ENCODE results near the gene PRUNE2.

PRUNE2 gene

DNA sequence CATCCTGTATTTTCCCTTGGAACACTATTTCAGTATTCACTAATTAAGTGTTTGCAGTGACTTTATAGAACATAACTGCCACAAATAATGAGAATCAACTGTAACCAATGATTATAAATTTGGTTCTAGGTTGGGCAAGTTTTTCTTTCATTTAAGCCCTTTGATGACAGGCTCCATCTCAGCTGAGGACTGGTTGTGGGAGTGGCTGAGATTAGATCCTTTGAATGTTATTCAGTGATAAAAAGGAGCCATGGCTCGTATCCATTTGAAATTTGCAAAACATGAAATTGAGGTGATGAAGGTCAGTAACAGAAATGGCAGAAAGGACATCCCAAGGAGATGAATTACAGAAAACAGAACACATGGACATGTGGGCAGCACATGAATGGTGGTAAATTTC, 279.8 kb downstream of the PRUNE2 start:
- Histone ChIP-seq H3K27ac (ENCODE audit: low read depth, low read length) (peak overlapping the region; percentile 92), H3K4me2 (ENCODE audit: low read length) (peak overlapping the region; percentile 97), H3K4me3 (ENCODE audit: low read length) (peak overlapping the region; percentile 75), H4K20me1 (ENCODE audit: control insufficient read depth, insufficient read depth, low read depth, low read length) (no peaks in the 10 kb centered on the region), H3F3A (ENCODE audit: control insufficient read depth, insufficient read depth) (peaks cover 24% of the 10 kb centered on the region), H3K4me1 (ENCODE audit: control insufficient read depth, low read length) (peaks cover 78% of the 10 kb centered on the region), H3K27me3 (ENCODE audit: control insufficient read depth, low read length) (no peaks in the 10 kb centered on the region), H3K9me3 (ENCODE audit: control insufficient read depth, insufficient read depth, low read length) (no peaks in the 10 kb centered on the region), H3K36me3 (ENCODE audit: control insufficient read depth, low read length) (no peaks in the 10 kb centered on the region), H3K9me2 (replicated peaks; ENCODE audit: control insufficient read depth, low read length) (no peaks in the 10 kb centered on the region), H3K79me2 (ENCODE audit: control insufficient read depth, low read length) (no peaks in the 10 kb centered on the region)
- no peak for TF ChIP-seq EZH2phosphoT487 (IDR thresholded peaks at IDR 0.05; ENCODE audit: borderline replicate concordance, low read length)
- TF ChIP-seq, protein P1, sequence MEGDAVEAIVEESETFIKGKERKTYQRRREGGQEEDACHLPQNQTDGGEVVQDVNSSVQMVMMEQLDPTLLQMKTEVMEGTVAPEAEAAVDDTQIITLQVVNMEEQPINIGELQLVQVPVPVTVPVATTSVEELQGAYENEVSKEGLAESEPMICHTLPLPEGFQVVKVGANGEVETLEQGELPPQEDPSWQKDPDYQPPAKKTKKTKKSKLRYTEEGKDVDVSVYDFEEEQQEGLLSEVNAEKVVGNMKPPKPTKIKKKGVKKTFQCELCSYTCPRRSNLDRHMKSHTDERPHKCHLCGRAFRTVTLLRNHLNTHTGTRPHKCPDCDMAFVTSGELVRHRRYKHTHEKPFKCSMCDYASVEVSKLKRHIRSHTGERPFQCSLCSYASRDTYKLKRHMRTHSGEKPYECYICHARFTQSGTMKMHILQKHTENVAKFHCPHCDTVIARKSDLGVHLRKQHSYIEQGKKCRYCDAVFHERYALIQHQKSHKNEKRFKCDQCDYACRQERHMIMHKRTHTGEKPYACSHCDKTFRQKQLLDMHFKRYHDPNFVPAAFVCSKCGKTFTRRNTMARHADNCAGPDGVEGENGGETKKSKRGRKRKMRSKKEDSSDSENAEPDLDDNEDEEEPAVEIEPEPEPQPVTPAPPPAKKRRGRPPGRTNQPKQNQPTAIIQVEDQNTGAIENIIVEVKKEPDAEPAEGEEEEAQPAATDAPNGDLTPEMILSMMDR (IDR thresholded peaks at IDR 0.05; ENCODE audit: low read depth, low read length, poor library complexity, severe bottlenecking): no peak

DNA sequence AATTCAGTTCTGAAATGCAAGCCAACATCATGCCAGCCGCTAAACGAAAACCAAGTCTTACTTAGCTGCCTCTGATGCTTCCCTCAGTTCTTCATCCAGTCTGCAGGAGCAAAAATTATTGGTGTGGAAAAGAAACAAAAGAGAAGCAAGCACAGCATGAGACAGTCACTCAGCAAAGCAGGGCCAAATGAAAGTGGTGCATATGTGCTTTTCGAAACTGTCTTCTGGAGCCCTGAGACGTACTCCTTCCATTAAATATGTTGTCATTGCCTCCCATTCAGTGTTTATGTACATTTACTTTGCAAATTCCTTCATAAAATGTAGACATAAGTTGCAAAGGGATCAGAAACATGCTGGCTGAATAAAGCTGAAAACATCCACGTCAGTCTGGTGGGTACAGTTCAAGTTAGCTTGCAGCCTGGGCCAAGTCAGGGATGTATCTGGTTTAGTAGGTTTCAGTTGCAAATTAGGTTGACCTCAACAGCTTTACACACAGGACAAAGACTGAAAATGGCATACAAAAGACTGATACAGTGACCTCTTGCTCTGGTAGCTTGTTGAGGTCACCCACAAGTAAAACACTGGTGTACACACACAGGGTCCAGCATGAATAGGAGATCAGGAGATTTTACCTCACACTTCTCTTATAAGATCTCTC, 281.4 kb downstream of the PRUNE2 start:
- Histone ChIP-seq H3K27me3 (ENCODE audit: control insufficient read depth, low read length) (no peaks in the 10 kb centered on the region), H3K4me1 (ENCODE audit: control insufficient read depth, low read length) (peaks cover 79% of the 10 kb centered on the region), H3K79me2 (ENCODE audit: control insufficient read depth, low read length) (no peaks in the 10 kb centered on the region), H3K9me2 (replicated peaks; ENCODE audit: control insufficient read depth, low read length) (no peaks in the 10 kb centered on the region), H4K20me1 (ENCODE audit: control insufficient read depth, insufficient read depth, low read depth, low read length) (no peaks in the 10 kb centered on the region), H3K4me3 (ENCODE audit: low read length) (peak overlapping the region; percentile 8), H3K36me3 (ENCODE audit: control insufficient read depth, low read length) (no peaks in the 10 kb centered on the region), H3K4me2 (ENCODE audit: low read length) (peak overlapping the region; percentile 40), H3K27ac (ENCODE audit: low read depth, low read length) (peak overlapping the region; percentile 92), H3K9me3 (ENCODE audit: control insufficient read depth, insufficient read depth, low read length) (no peaks in the 10 kb centered on the region), H3F3A (ENCODE audit: control insufficient read depth, insufficient read depth) (peaks cover 24% of the 10 kb centered on the region)
- TF ChIP-seq, protein P1 (IDR thresholded peaks at IDR 0.05; ENCODE audit: low read depth, low read length, poor library complexity, severe bottlenecking): no peak
- no peak for TF ChIP-seq EZH2phosphoT487 (IDR thresholded peaks at IDR 0.05; ENCODE audit: borderline replicate concordance, low read length)

DNA sequence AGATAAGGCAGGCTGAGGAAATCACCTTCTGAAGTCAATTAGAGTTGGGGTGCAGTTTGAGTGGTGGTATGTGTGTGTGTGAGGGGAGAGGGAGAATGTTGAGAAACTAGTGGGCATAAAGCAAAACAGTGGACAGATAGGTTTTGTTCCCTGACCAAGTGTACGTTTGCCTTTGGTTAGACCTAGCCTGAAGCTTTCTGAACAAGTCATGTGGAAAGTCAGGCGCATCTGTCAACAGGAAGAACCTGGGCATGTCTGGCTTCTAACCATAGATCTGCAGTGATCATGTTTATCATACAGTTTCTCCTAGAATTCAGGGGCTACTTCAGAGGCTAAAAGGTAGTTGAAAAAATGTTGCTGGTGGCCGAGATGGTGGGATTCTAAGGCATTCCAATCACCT, 284.9 kb downstream of the PRUNE2 start:
- TF ChIP-seq, protein P1 (IDR thresholded peaks at IDR 0.05; ENCODE audit: low read depth, low read length, poor library complexity, severe bottlenecking): no peak
- peaks cover 50% of the 10 kb centered on the region for H3K4me1 ChIP-seq (ENCODE audit: control insufficient read depth, low read length)

More for the DNA sequence above, 284.9 kb downstream of the PRUNE2 start:
- no peaks in the 10 kb centered on the region for H4K20me1 ChIP-seq (ENCODE audit: control insufficient read depth, insufficient read depth, low read depth, low read length)
- H3F3A ChIP-seq (ENCODE audit: control insufficient read depth, insufficient read depth): peaks cover 3% of the 10 kb centered on the region; the same call in 1 of the 2 replicates
- no peak overlapping the region for H3K27ac ChIP-seq (ENCODE audit: low read depth, low read length)
- H3K4me3 ChIP-seq (ENCODE audit: low read length): no peak overlapping the region
- no peaks in the 10 kb centered on the region for H3K9me3 ChIP-seq (ENCODE audit: control insufficient read depth, insufficient read depth, low read length)
- no peaks in the 10 kb centered on the region for H3K9me2 ChIP-seq (replicated peaks; ENCODE audit: control insufficient read depth, low read length)
- H3K36me3 ChIP-seq (ENCODE audit: control insufficient read depth, low read length): no peaks in the 10 kb centered on the region
- H3K27me3 ChIP-seq (ENCODE audit: control insufficient read depth, low read length): no peaks in the 10 kb centered on the region
- H3K79me2 ChIP-seq (ENCODE audit: control insufficient read depth, low read length): no peaks in the 10 kb centered on the region
- peak overlapping the region; percentile 15; the same call in 1 of the 2 replicates for H3K4me2 ChIP-seq (ENCODE audit: low read length)
